Esophagus muscularis mucosa (tissue), 4 donors: Measurements from ENCODE around the gene SEMA6D. TPM values are rescaled to one million over a fixed set of nuclear protein-coding genes. Genes with fewer than 3 reads are reported as not detected.

Source experiments
- DNase-seq: peaks from one replicate; pipeline ENCODE4 v3.0.0-alpha.2; 2017; ENCODE audit errors: extremely low spot score
- H3K27ac ChIP-seq, 4 donors: fragments of 200-600 bp; sonication (generic); replicated peaks in 1 of 4; 1 replicate in 3 of 4; 2 replicates in 1 of 4; pipeline ENCODE4 v1.5.1; 2016 to 2019; ENCODE audit warnings: mild to moderate bottlenecking in 1 of 4
- H3K27me3 ChIP-seq, 4 donors: fragments of 200-600 bp; sonication (generic); one replicate each; pipeline versions ENCODE4 v1.5.1 to v1.6.0; 2016 to 2019
- H3K36me3 ChIP-seq, 4 donors: fragments of 200-600 bp; sonication (generic); one replicate each; pipeline ENCODE4 v1.5.1; 2016 to 2019
- H3K4me1 ChIP-seq, 4 donors: fragments of 200-600 bp; sonication (generic); one replicate each; pipeline ENCODE4 v1.5.1; 2016 to 2019
- H3K4me3 ChIP-seq, 4 donors: fragments of 200-600 bp; sonication (generic); 1 replicate in 2 of 4; 2 replicates in 2 of 4; pipeline ENCODE4 v1.5.1; 2016 to 2019; ENCODE audit warnings: mild to moderate bottlenecking in 4 of 4, moderate library complexity in 1 of 4
- H3K9me3 ChIP-seq, 4 donors: fragments of 200-600 bp; sonication (generic); 1 replicate in 3 of 4; 2 replicates in 1 of 4; pipeline ENCODE4 v1.5.1; 2016 to 2019
- EP300 ChIP-seq: sonication (generic); formaldehyde crosslinking; IDR thresholded peaks from one replicate; pipeline ENCODE4 v1.6.1; 2017; ENCODE audit warnings: antibody characterized with exemption
- POLR2A ChIP-seq: fragments of 450-650 bp; IDR thresholded peaks from one replicate; pipeline ENCODE4 v1.6.1; 2017; ENCODE audit warnings: antibody characterized with exemption, moderate library complexity, mild to moderate bottlenecking, low read depth
- POLR2AphosphoS5 ChIP-seq, 2 donors: sonication (generic); formaldehyde crosslinking; IDR thresholded peaks; one replicate each; pipeline ENCODE4 v1.6.1; 2017; ENCODE audit warnings: antibody characterized with exemption in 2 of 2
- WGBS: methylation state at CpG from one replicate; pipeline ENCODE4 v1.1.5; 2018; 5-methylcytosine and 5-hydroxymethylcytosine counted together
- intact Hi-C: fragments of 100-400 bp; cut with DNase I; formaldehyde crosslinking; loops from one replicate; pipeline ENCODE4 v1.15.1; 2023
- total RNA-seq, 4 donors: library from RNA; depleted of rRNA; stranded (reverse); fragments of >200 nt; gene quantifications; one replicate each; pipeline versions ENCODE4 v1.1.0 to v1.2.1, GENCODE V29; 2016
- TF ChIP-seq, protein P1 (sequence below), 3 experiments: fragments of 200-600 bp in 2 of 3; fragments of 450-650 bp in 1 of 3; sonication (generic) in 2 of 3; IDR thresholded peaks; one replicate each; pipeline ENCODE4 v1.5.1; 2017 to 2019; ENCODE audit warnings: antibody characterized with exemption in 3 of 3, mild to moderate bottlenecking in 2 of 3, moderate library complexity in 1 of 3

SEMA6D gene
- total RNA-seq, 4 donors from 2014 or later: 2.1 to 5.2 (median 3.8) TPM

DNA sequence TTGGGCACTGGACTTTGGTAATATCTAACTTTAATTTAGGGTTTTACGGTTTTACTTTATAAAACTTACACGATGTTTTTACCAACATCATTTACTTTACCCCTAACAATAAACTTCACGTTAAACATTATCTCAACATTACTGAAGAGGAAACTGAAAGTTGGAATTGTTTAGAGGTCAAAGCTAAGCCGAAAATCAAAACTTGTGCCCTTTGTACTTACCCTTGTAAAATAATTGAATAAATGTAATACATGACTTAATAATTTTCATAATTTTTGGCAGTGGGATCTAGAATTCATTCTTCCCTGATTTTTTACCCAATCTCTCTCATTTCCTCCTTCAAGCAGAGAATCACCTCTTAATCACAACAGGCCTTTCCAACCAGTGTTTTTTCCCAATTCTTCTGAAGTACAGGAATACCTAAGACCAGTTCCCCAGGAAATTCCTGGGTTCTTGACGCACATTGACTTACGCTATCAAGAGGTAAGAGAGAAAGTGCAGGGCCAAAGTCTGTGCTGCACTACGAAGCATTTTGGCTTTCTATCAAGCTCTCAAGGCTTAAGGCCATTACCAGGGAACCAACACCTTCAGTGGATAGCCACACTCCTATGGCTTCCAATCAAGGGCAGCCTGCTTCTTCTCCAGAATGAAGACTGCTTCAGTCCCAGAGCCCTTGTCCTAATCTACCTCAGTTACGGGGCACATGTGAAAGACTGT, 11.9 kb upstream of the SEMA6D start:
- Histone ChIP-seq H3K9me3 (peaks cover 0 to under 1% (median 0%) of the 10 kb centered on the region in 4 donors), H3K4me1 (no peaks in the 10 kb centered on the region), H3K36me3 (no peaks in the 10 kb centered on the region), H3K4me3 (no peak overlapping the region), H3K27ac (no peak overlapping the region), H3K27me3 (no peaks in the 10 kb centered on the region)
- intact Hi-C loops: no loop called here
- 94% methylated on average over 8 of the region's 8 CpGs for WGBS
- no peak for DNase-seq
- no peak for TF ChIP-seq POLR2AphosphoS5 (IDR thresholded peaks at IDR 0.05)
- TF ChIP-seq POLR2A: no peak
- no peak for TF ChIP-seq EP300
- TF ChIP-seq, protein P1, sequence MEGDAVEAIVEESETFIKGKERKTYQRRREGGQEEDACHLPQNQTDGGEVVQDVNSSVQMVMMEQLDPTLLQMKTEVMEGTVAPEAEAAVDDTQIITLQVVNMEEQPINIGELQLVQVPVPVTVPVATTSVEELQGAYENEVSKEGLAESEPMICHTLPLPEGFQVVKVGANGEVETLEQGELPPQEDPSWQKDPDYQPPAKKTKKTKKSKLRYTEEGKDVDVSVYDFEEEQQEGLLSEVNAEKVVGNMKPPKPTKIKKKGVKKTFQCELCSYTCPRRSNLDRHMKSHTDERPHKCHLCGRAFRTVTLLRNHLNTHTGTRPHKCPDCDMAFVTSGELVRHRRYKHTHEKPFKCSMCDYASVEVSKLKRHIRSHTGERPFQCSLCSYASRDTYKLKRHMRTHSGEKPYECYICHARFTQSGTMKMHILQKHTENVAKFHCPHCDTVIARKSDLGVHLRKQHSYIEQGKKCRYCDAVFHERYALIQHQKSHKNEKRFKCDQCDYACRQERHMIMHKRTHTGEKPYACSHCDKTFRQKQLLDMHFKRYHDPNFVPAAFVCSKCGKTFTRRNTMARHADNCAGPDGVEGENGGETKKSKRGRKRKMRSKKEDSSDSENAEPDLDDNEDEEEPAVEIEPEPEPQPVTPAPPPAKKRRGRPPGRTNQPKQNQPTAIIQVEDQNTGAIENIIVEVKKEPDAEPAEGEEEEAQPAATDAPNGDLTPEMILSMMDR (IDR thresholded peaks at IDR 0.05): no peak

DNA sequence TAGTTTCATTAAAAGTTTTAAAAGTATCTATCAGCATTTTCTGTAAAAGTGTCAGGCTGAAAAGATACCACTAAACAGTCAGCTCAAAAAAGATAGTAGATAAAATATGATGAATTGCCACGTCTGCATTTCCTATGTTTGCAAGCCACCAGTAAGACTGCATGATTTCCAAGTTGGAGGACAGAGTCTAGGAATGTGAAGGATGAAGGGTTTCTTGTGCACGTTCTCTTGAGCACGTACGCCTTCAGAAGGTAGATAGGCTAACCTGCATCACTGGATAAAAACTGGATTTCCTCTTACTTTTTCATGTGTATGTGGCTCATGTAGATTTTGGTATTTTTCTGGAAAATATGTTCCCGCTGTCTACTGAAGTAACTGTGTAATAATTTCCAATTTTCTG, 9.9 kb upstream of the SEMA6D start:
- TF ChIP-seq POLR2AphosphoS5 (IDR thresholded peaks at IDR 0.05) (no peak), POLR2A (no peak), EP300 (no peak)
- TF ChIP-seq, protein P1 (IDR thresholded peaks at IDR 0.05): no peak
- Histone ChIP-seq H3K4me3 (no peak overlapping the region), H3K27ac (no peak overlapping the region), H3K27me3 (no peaks in the 10 kb centered on the region), H3K4me1 (no peaks in the 10 kb centered on the region), H3K36me3 (no peaks in the 10 kb centered on the region), H3K9me3 (no peaks in the 10 kb centered on the region)
- no peak for DNase-seq
- intact Hi-C loops: no loop called here
- 87% methylated on average over 5 of the region's 5 CpGs for WGBS

DNA sequence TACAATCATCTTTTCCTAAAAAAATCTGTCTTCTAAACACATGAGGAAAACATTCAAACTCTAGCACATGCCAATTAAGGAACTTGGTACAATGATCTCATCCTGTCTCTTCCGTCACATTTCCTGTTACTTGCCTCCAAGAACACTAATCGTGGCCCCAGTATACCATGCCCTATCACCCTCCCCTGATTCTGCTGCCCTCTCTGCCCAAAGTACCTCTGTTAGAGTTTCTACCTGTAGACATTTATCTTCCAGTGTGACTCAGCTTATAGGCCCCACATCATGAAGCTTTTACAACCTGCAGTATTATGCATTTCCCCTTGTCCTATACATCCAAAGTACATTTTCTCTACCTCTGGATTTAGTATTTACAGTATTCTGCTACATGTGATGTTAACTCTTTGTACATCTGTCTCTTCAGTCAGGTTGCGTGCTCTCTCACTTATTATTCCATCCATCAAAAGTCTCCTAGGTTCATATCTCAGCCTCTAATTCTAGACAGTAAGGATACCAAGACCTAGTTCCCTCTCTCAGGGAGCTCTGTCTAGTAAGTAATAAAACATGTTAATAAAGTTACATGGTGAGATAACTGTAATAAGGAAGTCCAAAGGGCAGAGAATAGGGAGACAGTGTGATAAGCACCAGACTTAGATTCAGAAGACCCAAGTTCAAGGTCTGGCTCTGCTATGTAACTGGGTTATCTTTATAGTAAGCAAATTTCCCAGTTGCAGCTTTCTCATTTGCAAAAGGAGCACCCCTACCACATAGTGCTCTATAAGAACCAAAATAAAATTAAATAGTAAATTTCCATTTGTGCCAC, 8.9 kb upstream of the SEMA6D start:
- WGBS: 74% methylated on average over 3 of the region's 3 CpGs
- H3K27me3 ChIP-seq: no peaks in the 10 kb centered on the region
- no peaks in the 10 kb centered on the region for H3K4me1 ChIP-seq
- no peak overlapping the region for H3K4me3 ChIP-seq
- no peak for DNase-seq
- H3K9me3 ChIP-seq: no peaks in the 10 kb centered on the region
- intact Hi-C loops: no loop called here
- no peak overlapping the region for H3K27ac ChIP-seq
- TF ChIP-seq, protein P1 (IDR thresholded peaks at IDR 0.05): no peak
- no peak for TF ChIP-seq POLR2A
- TF ChIP-seq POLR2AphosphoS5 (IDR thresholded peaks at IDR 0.05): no peak
- no peak for TF ChIP-seq EP300
- H3K36me3 ChIP-seq: no peaks in the 10 kb centered on the region

DNA sequence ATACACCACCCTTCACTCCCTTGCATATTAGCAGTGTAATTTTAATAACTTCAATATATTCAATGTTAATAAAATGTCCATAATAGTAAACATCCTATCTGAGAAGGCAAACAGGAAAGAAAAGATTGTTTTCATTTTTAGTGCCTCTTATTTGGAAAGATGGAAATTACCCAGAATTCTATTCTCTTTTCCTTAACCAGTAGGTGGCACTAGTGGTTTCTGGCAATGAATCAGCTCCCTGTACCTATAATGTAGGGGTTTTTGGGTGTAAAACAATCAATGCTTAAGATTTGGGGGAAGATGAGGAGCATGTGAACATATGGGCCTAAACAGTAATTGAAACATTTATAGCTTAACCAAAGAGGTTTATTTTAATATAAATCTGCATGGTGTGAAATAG, 5.7 kb upstream of the SEMA6D start:
- Histone ChIP-seq H3K9me3 (no peaks in the 10 kb centered on the region), H3K36me3 (no peaks in the 10 kb centered on the region), H3K27ac (no peak overlapping the region), H3K4me3 (no peak overlapping the region), H3K4me1 (peaks cover 10 to 13% (median 12%) of the 10 kb centered on the region in 4 donors), H3K27me3 (no peaks in the 10 kb centered on the region)
- intact Hi-C loops: loop anchor here (10.0 kb wide), 1 partner anchor 517 kb away; no protein-coding TSS in a partner anchor
- TF ChIP-seq, protein P1 (IDR thresholded peaks at IDR 0.05): peak in 2 of 3 experiments; percentile 26 to 42
- TF ChIP-seq EP300: no peak
- no peak for DNase-seq
